Measurements from ENCODE around the gene OR2F1.

OR2F1 gene

GRCh38 chr7:143953421-143953820 lies 1.2 kb upstream of the OR2F1 start:
- FAIRE-seq, result no peak
- no peak for DNase-seq (ENCODE audit: low spot score)

GRCh38 chr7:143954135-143954534 lies 509 bp upstream of the OR2F1 start:
- DNase-seq (ENCODE audit: low spot score), result no peak
- FAIRE-seq, result no peak

GRCh38 chr7:143958781-143959180 lies 4.1 kb downstream of the OR2F1 start:
- DNase-seq (ENCODE audit: low spot score) (no peak), FAIRE-seq (no peak)

GRCh38 chr7:143960813-143961610 lies 6.4 kb downstream of the OR2F1 start:
- FAIRE-seq, result no peak
- DNase-seq (ENCODE audit: low spot score), result no peak

GRCh38 chr7:143965280-143965679 lies 10.6 kb downstream of the OR2F1 start:
- FAIRE-seq, result no peak
- no peak for DNase-seq (ENCODE audit: low spot score)

- FAIRE-seq (no peak), DNase-seq (ENCODE audit: low spot score) (no peak)
These were observed 12.8 kb downstream of the OR2F1 start for GRCh38 chr7:143967398-143967797.

- FAIRE-seq (no peak), DNase-seq (ENCODE audit: low spot score) (no peak)
These were observed 19.3 kb downstream of the OR2F1 start for GRCh38 chr7:143973870-143974416.

GRCh38 chr7:143974459-143974858 lies 19.8 kb downstream of the OR2F1 start:
- DNase-seq (ENCODE audit: low spot score) (no peak), FAIRE-seq (no peak)

- DNase-seq (ENCODE audit: low spot score) (no peak), FAIRE-seq (no peak)
These were observed 21.0 kb downstream of the OR2F1 start for GRCh38 chr7:143975617-143976016.

- DNase-seq (ENCODE audit: low spot score) (no peak), FAIRE-seq (no peak)
These were observed 23.9 kb downstream of the OR2F1 start for GRCh38 chr7:143978585-143978984.

- peak; percentile 39 for DNase-seq (ENCODE audit: low spot score)
- FAIRE-seq, result no peak
These were observed 24.7 kb downstream of the OR2F1 start for GRCh38 chr7:143979359-143979758.

- DNase-seq (ENCODE audit: low spot score) (no peak), FAIRE-seq (no peak)
These were observed 25.4 kb downstream of the OR2F1 start for GRCh38 chr7:143979998-143980397.

- FAIRE-seq (no peak), DNase-seq (ENCODE audit: low spot score) (no peak)
These were observed 26.3 kb downstream of the OR2F1 start for GRCh38 chr7:143980746-143981510.

- DNase-seq (ENCODE audit: low spot score), result no peak
- no peak for FAIRE-seq
These were observed 29.3 kb downstream of the OR2F1 start for GRCh38 chr7:143983960-143984359.

- no peak for DNase-seq (ENCODE audit: low spot score)
- FAIRE-seq, result no peak
These were observed 32.9 kb downstream of the OR2F1 start for GRCh38 chr7:143987513-143987912.

GRCh38 chr7:143988976-143989745 lies 34.5 kb downstream of the OR2F1 start:
- no peak for FAIRE-seq
- no peak for DNase-seq (ENCODE audit: low spot score)

GRCh38 chr7:143992670-143993069 lies 38.0 kb downstream of the OR2F1 start:
- FAIRE-seq (no peak), DNase-seq (ENCODE audit: low spot score) (no peak)

GRCh38 chr7:143993924-143994323 lies 39.3 kb downstream of the OR2F1 start:
- FAIRE-seq (no peak), DNase-seq (ENCODE audit: low spot score) (no peak)

- FAIRE-seq (no peak), DNase-seq (ENCODE audit: low spot score) (no peak)
These were observed 45.4 kb downstream of the OR2F1 start, which contains the start of gene OR6B1 for GRCh38 chr7:144000020-144000419. Gene OR6B1 (plus strand): TSS chr7:144000320. CDS start chr7:144003997, 3,677 bp downstream.

- no peak for DNase-seq (ENCODE audit: low spot score)
- no peak for FAIRE-seq
These were observed 46.9 kb downstream of the OR2F1 start for GRCh38 chr7:144001543-144001942.

GRCh38 chr7:144004703-144005102 lies 50.1 kb downstream of the OR2F1 start:
- DNase-seq (ENCODE audit: low spot score) (no peak), FAIRE-seq (no peak)

All from urothelium cell line (cell line).